Hippocampal formation (tissue), 2 donors: ENCODE results near the gene MT1H.

Experiments
- DNase-seq, 2 donors: peaks; one replicate each; lab custom pipeline; 2025; lab: John Stamatoyannopoulos, UW

Gene MT1H

DNA sequence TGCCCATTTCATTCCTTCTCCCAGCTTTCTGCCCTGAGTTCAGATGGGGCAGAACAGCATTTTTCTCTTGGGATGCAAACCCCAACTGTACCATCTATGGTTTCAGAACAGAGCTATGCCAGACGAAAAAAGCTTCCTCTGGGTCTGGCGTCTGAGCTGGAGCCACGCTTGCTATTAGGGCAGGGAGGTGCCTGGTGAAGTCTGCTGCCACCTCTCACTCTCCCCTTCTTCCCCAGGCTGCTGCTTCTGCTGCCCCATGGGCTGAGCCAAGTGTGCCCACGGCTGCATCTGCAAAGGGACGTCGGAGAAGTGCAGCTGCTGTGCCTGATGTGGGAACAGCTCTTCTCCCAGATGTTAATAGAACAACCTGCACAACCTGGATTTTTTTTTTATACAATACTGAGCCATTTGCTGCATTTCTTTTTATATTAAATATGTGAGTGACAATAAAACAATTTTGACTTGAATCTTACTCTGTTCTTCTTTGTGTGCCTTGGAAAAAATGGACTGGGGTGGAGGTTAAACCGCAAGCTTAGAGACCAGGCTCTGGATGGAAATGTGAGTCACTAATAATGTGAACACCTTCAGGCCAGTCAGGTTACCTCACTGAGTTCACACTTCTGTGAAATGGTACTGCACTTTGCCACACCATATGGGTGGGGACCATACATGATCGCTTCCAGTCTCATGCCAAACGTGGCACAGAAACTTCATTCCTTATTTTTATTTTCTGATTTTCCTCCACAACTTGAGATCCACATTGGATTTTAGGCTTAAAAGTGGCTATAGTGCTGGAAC lies 32.8 kb upstream of the MT1H start:
- no peak for DNase-seq

GRCh38 chr16:56637814-56638750 lies 31.5 kb upstream of the MT1H start, which contains the start of gene MT1A:
MT1A (plus strand) TSS chr16:56638666; CDS start chr16:56638739, 73 bp downstream.
- peak in 1 of 2 donors; percentile 11 for DNase-seq

- no peak for DNase-seq
Measured at GRCh38 chr16:56639045-56639444, 30.6 kb upstream of the MT1H start.

GRCh38 chr16:56640076-56640475 lies 29.5 kb upstream of the MT1H start:
- no peak for DNase-seq

DNA sequence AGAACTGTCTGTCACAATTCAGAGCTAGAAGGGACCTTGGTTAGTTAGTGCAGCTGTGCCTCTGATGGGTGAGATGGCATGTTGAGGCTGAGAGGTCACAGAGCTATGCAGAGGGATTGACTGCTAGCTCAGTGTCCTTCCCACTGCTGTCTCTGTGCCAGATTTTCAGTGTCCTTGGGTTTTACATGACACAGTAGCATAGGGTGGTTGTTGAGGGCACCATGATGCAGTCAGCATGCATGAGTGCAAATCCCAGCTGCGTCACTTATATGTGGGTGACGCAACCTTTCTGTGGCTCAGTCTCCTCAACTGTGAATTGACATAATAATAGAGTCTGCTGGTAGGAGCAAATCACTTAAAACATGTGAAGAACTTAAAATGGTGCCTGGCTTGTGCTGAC lies 28.4 kb upstream of the MT1H start:
- no peak for DNase-seq

- no peak for DNase-seq
Measured at GRCh38 chr16:56643080-56643778, 26.4 kb upstream of the MT1H start.

DNA sequence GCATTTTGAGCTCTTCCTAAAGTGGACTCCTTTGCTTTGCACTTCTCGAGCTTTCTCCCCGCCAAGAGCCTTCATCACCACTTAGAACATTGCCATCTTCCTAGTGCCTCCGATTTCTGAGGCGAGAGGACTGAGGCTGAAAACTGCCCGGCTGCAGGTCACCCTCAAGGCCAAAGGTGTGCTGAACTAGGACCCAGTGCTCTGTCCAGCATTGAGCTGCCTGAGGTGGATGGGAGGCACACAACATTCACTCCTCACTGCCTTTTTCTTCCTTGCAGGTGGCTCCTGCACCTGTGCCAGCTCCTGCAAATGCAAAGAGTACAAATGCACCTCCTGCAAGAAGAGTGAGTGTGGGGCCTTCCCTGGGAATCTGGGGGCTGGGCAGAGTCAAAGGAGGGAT lies 25.8 kb upstream of the MT1H start:
- no peak for DNase-seq

DNA sequence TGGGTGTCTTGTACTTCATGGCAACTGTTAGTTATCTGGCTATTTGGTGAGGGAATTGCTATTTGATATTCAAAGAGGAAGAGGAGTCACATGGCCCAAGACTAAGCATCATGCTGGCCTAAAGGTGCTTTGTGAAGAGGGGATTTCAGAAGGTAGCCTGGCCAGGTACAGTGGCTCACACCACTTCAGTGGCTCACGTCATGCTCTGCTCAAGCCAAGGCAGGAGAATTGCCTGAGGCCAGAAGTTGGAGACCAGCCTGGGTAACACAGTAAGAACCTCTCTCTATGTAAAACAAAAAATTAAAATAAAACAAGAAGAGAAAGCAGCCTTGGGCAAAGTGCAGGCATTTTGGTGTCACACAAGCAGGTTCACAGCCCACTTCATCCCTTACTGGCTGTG lies 24.3 kb upstream of the MT1H start:
- no peak for DNase-seq

DNA sequence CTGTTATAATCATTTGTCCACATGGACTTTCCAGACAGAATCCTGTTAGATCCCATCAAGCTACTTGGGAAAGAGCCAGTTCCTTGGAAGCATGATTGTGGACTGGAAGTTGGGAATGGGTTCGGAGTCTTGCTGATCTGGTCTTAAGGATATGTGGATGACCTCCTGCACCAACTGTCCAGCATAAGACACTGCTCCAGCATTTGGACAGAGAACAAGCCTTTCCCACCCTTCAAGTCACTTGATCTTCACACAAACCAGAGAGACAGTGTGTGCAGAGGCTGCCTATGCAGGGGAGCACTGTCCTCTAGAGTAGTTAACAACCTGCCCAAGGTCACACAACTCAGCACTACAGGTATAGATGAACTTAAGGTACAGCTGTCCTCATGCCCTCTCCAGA lies 23.8 kb upstream of the MT1H start:
- DNase-seq, result no peak

- no peak for DNase-seq
Measured at GRCh38 chr16:56647641-56648431, 21.8 kb upstream of the MT1H start.

GRCh38 chr16:56649271-56649670 lies 20.3 kb upstream of the MT1H start:
- DNase-seq, result no peak

GRCh38 chr16:56649820-56650219 lies 19.8 kb upstream of the MT1H start:
- DNase-seq, result no peak

DNA sequence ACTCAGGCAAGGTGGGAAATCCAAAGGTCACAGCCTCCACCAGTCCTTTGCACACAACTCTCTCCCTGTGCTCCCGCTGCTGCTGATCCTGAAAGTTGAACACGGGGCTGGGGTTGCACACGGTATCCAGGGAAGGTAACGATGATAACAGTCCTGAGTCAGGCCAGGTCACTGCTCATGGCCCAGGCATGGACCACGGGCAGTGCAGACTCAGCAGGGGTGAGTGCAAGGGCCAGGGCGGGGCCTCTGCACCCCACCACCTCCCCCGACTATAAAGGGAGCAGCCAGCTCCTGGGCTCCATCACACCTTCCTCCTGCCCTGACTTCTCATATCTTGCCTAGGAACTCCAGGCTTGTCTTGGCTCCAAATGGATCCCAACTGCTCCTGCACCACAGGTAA lies 18.0 kb upstream of the MT1H start, which contains the start of gene MT1B:
MT1B (plus strand) TSS at position 301 of the 400 bp plus-strand sequence; CDS start at position 369, 68 bp downstream.
- DNase-seq, result no peak

- no peak for DNase-seq
Measured at GRCh38 chr16:56652600-56652999, 17.0 kb upstream of the MT1H start.

DNA sequence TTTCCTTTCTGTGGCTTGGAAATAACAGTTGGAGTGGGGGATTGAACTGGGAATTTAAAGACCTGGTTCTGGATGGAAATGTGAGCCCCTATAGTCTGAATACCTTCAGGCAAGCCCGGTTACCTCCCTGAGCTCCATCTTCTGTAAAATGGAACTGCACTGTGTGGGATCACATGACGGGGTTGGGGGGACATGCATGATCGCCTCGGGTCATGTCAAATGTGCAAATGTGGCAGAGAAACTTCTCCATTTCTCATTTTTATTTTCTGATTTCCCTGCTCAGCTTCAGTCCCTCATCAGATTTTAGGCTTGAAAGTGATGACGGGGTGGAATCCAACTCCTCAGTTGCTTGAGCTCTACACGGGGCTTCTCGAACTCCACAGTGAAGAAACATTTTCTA lies 16.4 kb upstream of the MT1H start:
- no peak for DNase-seq

DNA sequence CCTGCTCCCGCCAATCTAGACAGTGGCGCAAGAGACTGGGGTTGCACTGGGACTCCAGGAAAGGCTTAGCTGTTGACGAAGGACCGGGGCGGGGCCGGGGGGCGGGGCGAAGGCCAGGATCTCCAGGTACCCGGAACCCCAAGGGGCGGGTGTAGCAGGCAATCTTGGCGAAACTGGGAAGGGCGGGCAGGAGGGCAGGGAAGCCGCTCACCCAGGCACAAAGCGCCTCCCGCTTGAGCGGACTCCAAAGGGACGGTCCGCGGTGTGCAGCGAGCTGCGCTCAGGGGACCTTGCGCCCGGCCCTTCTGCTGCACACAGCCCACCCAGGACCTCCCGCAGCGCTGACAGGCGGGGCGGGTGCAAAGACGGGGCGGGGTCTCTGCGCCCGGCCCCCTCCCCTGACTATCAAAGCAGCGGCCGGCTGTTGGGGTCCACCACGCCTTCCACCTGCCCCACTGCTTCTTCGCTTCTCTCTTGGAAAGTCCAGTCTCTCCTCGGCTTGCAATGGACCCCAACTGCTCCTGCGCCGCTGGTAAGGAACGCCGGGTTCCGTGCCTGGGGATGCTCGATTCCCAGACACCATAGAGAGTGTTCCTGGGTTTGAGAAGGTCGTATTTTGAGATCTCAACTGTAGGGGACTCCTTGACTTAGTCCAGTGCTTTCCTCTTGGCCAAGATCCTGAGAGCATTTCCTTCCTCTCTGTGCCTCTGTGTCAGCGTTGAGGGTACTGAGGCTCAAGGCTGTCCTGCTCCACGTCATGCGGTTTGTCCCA lies 11.9 kb upstream of the MT1H start, which contains the start of gene MT1F:
MT1F (plus strand) TSS at position 405 of the 772 bp plus-strand sequence; CDS start at position 505, 100 bp downstream.
- DNase-seq, result peak in 1 of 2 donors; percentile 51

DNA sequence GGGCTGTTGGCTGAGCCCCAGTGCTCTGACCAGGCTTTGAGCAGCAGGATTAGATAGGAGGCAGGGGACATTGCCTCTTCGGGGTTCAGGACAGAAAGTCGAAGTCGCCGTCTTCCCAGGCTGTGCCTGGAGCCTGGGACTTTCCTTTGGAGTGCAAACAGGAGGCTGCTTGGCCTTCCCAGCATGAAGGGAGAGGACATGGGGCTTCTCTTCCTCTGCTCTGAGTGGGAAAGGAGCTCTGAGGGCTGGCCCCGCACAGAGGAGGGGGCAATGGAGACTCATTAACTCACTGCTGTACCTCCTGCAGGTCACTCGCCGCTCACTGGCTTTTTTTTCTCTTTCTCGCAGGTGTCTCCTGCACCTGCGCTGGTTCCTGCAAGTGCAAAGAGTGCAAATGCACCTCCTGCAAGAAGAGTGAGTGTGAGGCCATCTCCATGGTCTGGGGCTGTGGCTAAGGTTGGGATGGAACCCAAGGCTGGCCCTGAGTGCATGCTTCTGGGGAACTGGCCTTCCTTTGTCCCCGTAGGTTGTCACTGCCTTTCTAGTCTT lies 11.2 kb upstream of the MT1H start:
- no peak for DNase-seq

DNA sequence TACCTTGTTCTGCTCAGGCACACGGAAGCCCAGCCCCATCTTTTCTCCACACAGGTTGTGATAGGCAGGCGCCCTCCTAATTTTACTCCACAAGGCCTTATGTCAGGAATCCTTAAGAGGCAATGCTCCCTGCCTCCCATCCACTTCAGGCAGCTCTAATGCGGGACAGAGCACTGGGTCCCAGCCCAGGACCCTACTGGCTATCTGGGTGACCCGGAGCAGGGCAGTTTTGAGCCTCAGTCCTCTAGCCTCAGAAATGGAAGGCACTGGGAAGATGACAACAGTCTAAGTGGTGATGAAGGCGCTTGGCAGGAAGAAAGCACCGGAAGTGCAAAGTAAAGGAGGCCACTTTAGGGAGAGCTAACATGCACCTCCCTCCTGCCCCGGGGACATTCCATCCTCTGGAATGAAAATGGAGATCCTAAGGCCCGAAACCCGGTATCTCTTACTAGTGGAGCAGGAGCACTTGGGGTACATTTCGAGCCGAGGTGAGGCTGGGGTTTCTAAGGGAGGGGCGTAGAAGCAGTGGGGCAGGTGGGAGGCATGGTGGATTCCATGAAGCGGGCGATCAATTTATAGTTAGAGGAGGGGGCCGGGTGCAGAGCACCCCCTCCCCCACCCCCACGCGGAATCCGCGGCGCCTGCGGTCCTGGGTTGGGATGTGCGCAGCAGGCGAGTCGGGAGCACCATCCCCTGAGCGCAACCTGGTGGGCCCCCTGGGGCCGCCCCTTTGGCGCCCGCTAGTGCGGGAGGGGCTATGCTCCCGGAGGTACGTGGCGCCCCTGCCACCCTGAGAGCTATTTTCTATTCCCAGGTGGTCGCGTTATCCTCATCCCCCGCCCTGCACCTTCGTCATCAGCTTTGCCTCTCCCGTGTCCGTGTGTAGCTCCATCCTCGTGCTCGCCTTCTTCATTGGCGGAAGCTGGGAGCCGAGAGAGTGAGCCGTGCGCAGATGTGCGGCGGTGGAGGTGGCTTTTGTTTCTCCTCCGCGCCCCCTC lies 7.0 kb upstream of the MT1H start:
- no peak for DNase-seq

DNA sequence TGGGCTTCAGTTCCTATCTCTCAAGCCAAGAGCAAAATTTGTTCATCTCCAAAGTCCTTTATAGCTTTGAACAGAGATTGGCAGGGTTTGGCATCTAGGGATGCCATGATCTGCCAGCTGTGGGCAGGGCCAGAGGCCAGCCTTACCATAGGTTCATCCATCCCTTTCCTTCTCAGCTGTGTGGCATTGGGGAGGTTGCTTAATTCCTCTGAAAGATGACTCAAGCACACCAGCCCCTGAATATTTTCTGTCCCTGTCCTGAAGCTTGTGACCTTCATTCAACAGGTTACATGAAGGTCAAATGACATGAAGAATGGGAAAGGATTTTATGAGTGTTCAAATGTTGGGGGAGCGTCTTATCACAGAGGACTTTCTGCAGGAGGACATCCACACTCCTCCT lies 5.1 kb upstream of the MT1H start:
- DNase-seq, result no peak
